ENCODE measurements around the gene KRTAP5-10. TPM values are rescaled to one million over a fixed set of nuclear protein-coding genes. Genes with fewer than 3 reads are reported as not detected.

Gene KRTAP5-10
- total RNA-seq (2022; extraction: Qiagen RNA extraction), result not detected in 5 replicates

GRCh38 chr11:71565263-71565662 lies at the start of gene KRTAP5-10:
TSS of gene KRTAP5-10 (plus strand) at chr11:71565563. CDS start at chr11:71565588, 25 bp downstream.

GRCh38 chr11:71526796-71527575 lies 38.4 kb upstream of the KRTAP5-10 start, which contains the start of gene KRTAP5-7:
TSS of gene KRTAP5-7 (plus strand) at chr11:71527267. CDS start at chr11:71527301, 34 bp downstream.

GRCh38 chr11:71537977-71538665 lies 27.2 kb upstream of the KRTAP5-10 start, which contains the start of gene KRTAP5-8:
TSS of gene KRTAP5-8 (plus strand) at chr11:71538025. CDS start at chr11:71538056, 31 bp downstream.

GRCh38 chr11:71548120-71548519 lies 17.2 kb upstream of the KRTAP5-10 start, which contains the start of gene KRTAP5-9:
TSS of gene KRTAP5-9 (plus strand) at chr11:71548420. CDS start at chr11:71548658, 238 bp downstream.

GRCh38 chr11:71582309-71582895 lies 17.0 kb downstream of the KRTAP5-10 start, which contains the start of gene KRTAP5-11:
TSS of gene KRTAP5-11 (minus strand) at chr11:71582875. CDS start at chr11:71582837, 38 bp downstream.

Other genes starting within 250 kb of the KRTAP5-10 start
- 46.5 to 49.9 TPM (median 48.4 TPM) in 5 replicates for gene DHCR7, start 117.2 kb upstream of the KRTAP5-10 start, total RNA-seq (2022; extraction: Qiagen RNA extraction)
- gene NADSYN1, start 112.4 kb upstream of the KRTAP5-10 start, total RNA-seq (2022; extraction: Qiagen RNA extraction), result 43.0 to 45.5 TPM (median 45.3 TPM) in 5 replicates
- not detected in 5 replicates for gene KRTAP5-7, start 38.3 kb upstream of the KRTAP5-10 start, total RNA-seq (2022; extraction: Qiagen RNA extraction)
- not detected in 5 replicates for gene KRTAP5-8, start 27.5 kb upstream of the KRTAP5-10 start, total RNA-seq (2022; extraction: Qiagen RNA extraction)
- 0.09 TPM in 1 of 5 replicates, not detected in the others for gene KRTAP5-9, start 17.1 kb upstream of the KRTAP5-10 start, total RNA-seq (2022; extraction: Qiagen RNA extraction)
- not detected in 5 replicates for gene KRTAP5-11, start 17.3 kb downstream of the KRTAP5-10 start, total RNA-seq (2022; extraction: Qiagen RNA extraction)